Mesendoderm (in vitro differentiated cells): Measurements from ENCODE around the gene GSDMA.

Experiments used
- DNase-seq: peaks from one replicate; pipeline ENCODE4 v3.0.0; 2013
- H2AK5ac ChIP-seq: 2 replicates; pipeline ENCODE4 v1.6.1; 2013; ENCODE audit warnings: low read length, inconsistent platforms
- H2BK120ac ChIP-seq: 2 replicates; pipeline ENCODE4 v1.6.1; 2013; ENCODE audit warnings: low read depth, mild to moderate bottlenecking, low read length, moderate library complexity, mixed read lengths
- H2BK15ac ChIP-seq: replicated peaks from 2 replicates; pipeline ENCODE4 v1.6.1; 2013; ENCODE audit warnings: low read depth, mild to moderate bottlenecking, moderate library complexity
- H2BK5ac ChIP-seq: 2 replicates; pipeline ENCODE4 v1.6.1; 2013; ENCODE audit warnings: low read length, inconsistent platforms
- H3K18ac ChIP-seq: 2 replicates; pipeline ENCODE4 v1.6.1; 2013; ENCODE audit warnings: mild to moderate bottlenecking, low read length, mixed read lengths
- H3K23ac ChIP-seq: one replicate; pipeline ENCODE4 v1.6.1; 2013; ENCODE audit warnings: low read length
- H3K27ac ChIP-seq: 2 replicates; pipeline ENCODE4 v1.5.1; 2013; ENCODE audit warnings: low read depth, mild to moderate bottlenecking, inconsistent platforms, low read length, moderate library complexity
- H3K27me3 ChIP-seq: 2 replicates; pipeline ENCODE4 v1.6.1; 2013; ENCODE audit warnings: low read length, control low read depth, mild to moderate bottlenecking, inconsistent platforms; ENCODE audit not compliant: insufficient read depth, poor library complexity
- H3K36me3 ChIP-seq: 2 replicates; pipeline ENCODE4 v1.6.1; 2013; ENCODE audit warnings: low read length, inconsistent platforms; ENCODE audit not compliant: control insufficient read depth, insufficient read depth
- H3K4ac ChIP-seq: one replicate; pipeline ENCODE4 v1.6.1; 2013; ENCODE audit warnings: low read depth, mild to moderate bottlenecking, low read length, moderate library complexity
- H3K4me1 ChIP-seq: 2 replicates; pipeline ENCODE4 v1.6.1; 2013; ENCODE audit warnings: low read depth, low read length, inconsistent platforms; ENCODE audit not compliant: control insufficient read depth
- H3K4me2 ChIP-seq: 2 replicates; pipeline ENCODE4 v1.6.1; 2013; ENCODE audit warnings: low read length
- H3K4me3 ChIP-seq: 2 replicates; pipeline ENCODE4 v1.5.1; 2013; ENCODE audit warnings: mild to moderate bottlenecking, low read length
- H3K56ac ChIP-seq: one replicate; pipeline ENCODE4 v1.6.1; 2013; ENCODE audit warnings: low read length
- H3K79me1 ChIP-seq: 2 replicates; pipeline ENCODE4 v1.6.1; 2013; ENCODE audit warnings: low read length, inconsistent platforms
- H3K79me2 ChIP-seq: 2 replicates; pipeline ENCODE4 v1.6.1; 2013; ENCODE audit warnings: mild to moderate bottlenecking, low read length; ENCODE audit not compliant: control insufficient read depth, insufficient read depth
- H3K9ac ChIP-seq: 2 replicates; pipeline ENCODE4 v1.6.1; 2013; ENCODE audit warnings: low read length, inconsistent platforms
- H4K5ac ChIP-seq: one replicate; pipeline ENCODE4 v1.6.1; 2013; ENCODE audit warnings: low read length
- H4K8ac ChIP-seq: one replicate; pipeline ENCODE4 v1.6.1; 2013; ENCODE audit warnings: low read depth, mild to moderate bottlenecking, control low read depth, low read length, moderate library complexity
- WGBS: extraction: QIAGEN DNeasy Blood & Tissue Kit; methylation state at CpG from one replicate; pipeline ENCODE4 v1.1.7; 2013; ENCODE audit warnings: low lambda C conversion rate, missing lambda C conversion rate; ENCODE audit not compliant: insufficient coverage; ENCODE audit errors: extremely low coverage; 5-methylcytosine and 5-hydroxymethylcytosine counted together

Gene GSDMA

GRCh38 chr17:39969375-39969774 is 6.6 kb downstream of the GSDMA start:
- Histone ChIP-seq H3K18ac (no peak overlapping the region), H3K56ac (no peak overlapping the region), H3K79me1 (no peaks in the 10 kb centered on the region), H2BK120ac (no peak overlapping the region), H3K36me3 (no peaks in the 10 kb centered on the region), H2BK15ac (no peak overlapping the region), H3K27ac (no peak overlapping the region), H3K4ac (no peak overlapping the region), H3K4me2 (no peak overlapping the region), H4K5ac (no peak overlapping the region), H3K4me3 (no peak overlapping the region), H3K27me3 (no peaks in the 10 kb centered on the region), H2BK5ac (no peak overlapping the region), H4K8ac (no peak overlapping the region), H3K79me2 (no peaks in the 10 kb centered on the region), H2AK5ac (no peak overlapping the region), H3K9ac (no peak overlapping the region), H3K4me1 (no peaks in the 10 kb centered on the region), H3K23ac (no peak overlapping the region)
- no CpG with 5 or more reads among the region's 6 CpGs for WGBS
- DNase-seq, result no peak

- Histone ChIP-seq H3K4me3 (no peak overlapping the region), H2BK5ac (no peak overlapping the region), H3K27me3 (no peaks in the 10 kb centered on the region), H3K9ac (no peak overlapping the region), H3K36me3 (no peaks in the 10 kb centered on the region), H2AK5ac (no peak overlapping the region), H3K79me2 (no peaks in the 10 kb centered on the region), H2BK15ac (no peak overlapping the region), H3K4me1 (no peaks in the 10 kb centered on the region), H4K5ac (no peak overlapping the region), H3K27ac (no peak overlapping the region), H3K23ac (no peak overlapping the region), H3K79me1 (no peaks in the 10 kb centered on the region), H4K8ac (no peak overlapping the region), H3K4ac (no peak overlapping the region), H3K56ac (no peak overlapping the region), H3K18ac (no peak overlapping the region), H3K4me2 (no peak overlapping the region), H2BK120ac (no peak overlapping the region)
- DNase-seq, result no peak
- WGBS, result no CpG with 5 or more reads among the region's 7 CpGs
These were observed 7.4 kb downstream of the GSDMA start for GRCh38 chr17:39970157-39970692.

GRCh38 chr17:39971076-39971603 is 8.3 kb downstream of the GSDMA start:
- no peaks in the 10 kb centered on the region for H3K27me3 ChIP-seq
- no CpG with 5 or more reads among the region's 4 CpGs for WGBS
- DNase-seq, result no peak
- no peak overlapping the region for H2BK15ac ChIP-seq
- no peak overlapping the region for H4K8ac ChIP-seq
- no peak overlapping the region for H3K4me3 ChIP-seq
- H3K79me1 ChIP-seq, result no peaks in the 10 kb centered on the region
- H3K4ac ChIP-seq, result no peak overlapping the region
- no peak overlapping the region for H4K5ac ChIP-seq
- no peak overlapping the region for H2BK120ac ChIP-seq
- H3K36me3 ChIP-seq, result no peaks in the 10 kb centered on the region
- H3K79me2 ChIP-seq, result no peaks in the 10 kb centered on the region
- H3K4me1 ChIP-seq, result no peaks in the 10 kb centered on the region
- H3K27ac ChIP-seq, result no peak overlapping the region
- no peak overlapping the region for H2BK5ac ChIP-seq
- no peak overlapping the region for H3K9ac ChIP-seq
- no peak overlapping the region for H2AK5ac ChIP-seq
- H3K18ac ChIP-seq, result no peak overlapping the region
- H3K4me2 ChIP-seq, result no peak overlapping the region
- peak overlapping the region; percentile 45 for H3K23ac ChIP-seq
- H3K56ac ChIP-seq, result no peak overlapping the region

GRCh38 chr17:39972271-39972670 is 9.5 kb downstream of the GSDMA start:
- H3K4me1 ChIP-seq, result no peaks in the 10 kb centered on the region
- H3K79me1 ChIP-seq, result no peaks in the 10 kb centered on the region
- H3K18ac ChIP-seq, result no peak overlapping the region
- no peak overlapping the region for H3K4me3 ChIP-seq
- no peak overlapping the region for H3K4me2 ChIP-seq
- no peak overlapping the region for H2BK5ac ChIP-seq
- H2AK5ac ChIP-seq, result no peak overlapping the region
- H3K56ac ChIP-seq, result no peak overlapping the region
- H2BK15ac ChIP-seq, result no peak overlapping the region
- H3K23ac ChIP-seq, result no peak overlapping the region
- DNase-seq, result no peak
- no peaks in the 10 kb centered on the region for H3K27me3 ChIP-seq
- no peak overlapping the region for H4K8ac ChIP-seq
- no peak overlapping the region for H3K4ac ChIP-seq
- H4K5ac ChIP-seq, result no peak overlapping the region
- H3K9ac ChIP-seq, result no peak overlapping the region
- no CpG with 5 or more reads among the region's 3 CpGs for WGBS
- no peak overlapping the region for H3K27ac ChIP-seq
- H3K79me2 ChIP-seq, result no peaks in the 10 kb centered on the region
- no peak overlapping the region for H2BK120ac ChIP-seq
- no peaks in the 10 kb centered on the region for H3K36me3 ChIP-seq

GRCh38 chr17:39973496-39973895 is 10.7 kb downstream of the GSDMA start:
- no peak overlapping the region for H2BK120ac ChIP-seq

DNA sequence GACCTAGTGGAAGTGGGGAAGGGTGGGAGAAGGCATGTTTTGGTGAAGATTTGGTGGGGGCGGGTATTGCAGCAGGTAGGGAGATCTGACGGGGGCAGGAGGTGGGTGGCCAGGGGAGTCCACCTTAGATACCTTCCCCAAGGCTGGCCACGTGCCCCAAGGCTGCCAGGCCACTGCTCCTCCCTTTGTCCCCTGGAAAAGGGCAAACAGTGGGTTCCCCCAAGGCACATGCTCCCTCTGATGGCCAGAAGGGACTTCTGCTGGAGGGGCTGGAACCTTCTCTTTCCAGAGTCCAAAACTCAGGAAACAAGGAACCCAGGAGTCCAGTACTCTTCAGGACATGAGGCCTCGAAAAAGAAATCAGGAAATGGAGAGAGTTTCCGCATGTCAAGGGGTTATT is 11.6 kb downstream of the GSDMA start:
- Histone ChIP-seq H4K8ac (no peak overlapping the region), H3K79me1 (no peaks in the 10 kb centered on the region), H2BK5ac (no peak overlapping the region), H2AK5ac (no peak overlapping the region), H3K27ac (no peak overlapping the region), H3K27me3 (no peaks in the 10 kb centered on the region), H3K56ac (no peak overlapping the region), H2BK120ac (no peak overlapping the region), H3K4ac (no peak overlapping the region), H4K5ac (no peak overlapping the region), H2BK15ac (no peak overlapping the region), H3K4me1 (peaks cover 1% of the 10 kb centered on the region), H3K36me3 (no peaks in the 10 kb centered on the region), H3K4me3 (no peak overlapping the region), H3K23ac (no peak overlapping the region), H3K9ac (no peak overlapping the region), H3K79me2 (no peaks in the 10 kb centered on the region), H3K4me2 (no peak overlapping the region), H3K18ac (no peak overlapping the region)
- no CpG with 5 or more reads among the region's 5 CpGs for WGBS
- no peak for DNase-seq

More at GRCh38 chr17:39973496-39973895, 10.7 kb downstream of the GSDMA start:
- Histone ChIP-seq H3K36me3 (no peaks in the 10 kb centered on the region), H3K27ac (no peak overlapping the region), H3K79me2 (no peaks in the 10 kb centered on the region), H3K79me1 (no peaks in the 10 kb centered on the region), H2BK15ac (no peak overlapping the region), H3K4ac (no peak overlapping the region), H3K4me1 (no peaks in the 10 kb centered on the region), H2AK5ac (no peak overlapping the region), H3K4me3 (no peak overlapping the region), H3K18ac (no peak overlapping the region), H4K5ac (no peak overlapping the region), H3K56ac (no peak overlapping the region), H3K4me2 (no peak overlapping the region), H2BK5ac (no peak overlapping the region), H4K8ac (no peak overlapping the region), H3K9ac (no peak overlapping the region), H3K27me3 (no peaks in the 10 kb centered on the region), H3K23ac (no peak overlapping the region)
- DNase-seq, result no peak
- WGBS, result no CpG with 5 or more reads among the region's 2 CpGs
